GM10266 (cell line): ENCODE measurements around the gene PPM1N.

Experiments used
- DNase-seq: peaks from one replicate; pipeline ENCODE4 v3.0.0; 2012; ENCODE audit errors: extremely low spot score
- TF ChIP-seq, protein P1 (sequence below): IDR thresholded peaks from 2 replicates; pipeline ENCODE4 v1.5.1; 2012; ENCODE audit warnings: mild to moderate bottlenecking, low read depth; ENCODE audit not compliant: control insufficient read depth, insufficient read depth; ENCODE audit errors: missing control alignments

PPM1N gene

DNA sequence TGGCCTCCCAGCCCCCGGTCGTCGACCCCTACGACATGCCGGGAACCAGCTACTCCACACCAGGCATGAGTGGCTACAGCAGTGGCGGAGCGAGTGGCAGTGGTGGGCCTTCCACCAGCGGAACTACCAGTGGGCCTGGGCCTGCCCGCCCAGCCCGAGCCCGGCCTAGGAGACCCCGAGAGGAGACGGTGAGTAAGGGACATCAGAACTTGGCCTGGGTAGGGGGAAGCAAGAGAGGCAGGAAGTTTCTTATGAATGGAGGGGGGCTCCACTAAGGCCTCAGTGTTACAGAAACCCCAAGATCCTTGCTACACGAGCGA is 27.5 kb upstream of the PPM1N start:
- TF ChIP-seq, protein P1, sequence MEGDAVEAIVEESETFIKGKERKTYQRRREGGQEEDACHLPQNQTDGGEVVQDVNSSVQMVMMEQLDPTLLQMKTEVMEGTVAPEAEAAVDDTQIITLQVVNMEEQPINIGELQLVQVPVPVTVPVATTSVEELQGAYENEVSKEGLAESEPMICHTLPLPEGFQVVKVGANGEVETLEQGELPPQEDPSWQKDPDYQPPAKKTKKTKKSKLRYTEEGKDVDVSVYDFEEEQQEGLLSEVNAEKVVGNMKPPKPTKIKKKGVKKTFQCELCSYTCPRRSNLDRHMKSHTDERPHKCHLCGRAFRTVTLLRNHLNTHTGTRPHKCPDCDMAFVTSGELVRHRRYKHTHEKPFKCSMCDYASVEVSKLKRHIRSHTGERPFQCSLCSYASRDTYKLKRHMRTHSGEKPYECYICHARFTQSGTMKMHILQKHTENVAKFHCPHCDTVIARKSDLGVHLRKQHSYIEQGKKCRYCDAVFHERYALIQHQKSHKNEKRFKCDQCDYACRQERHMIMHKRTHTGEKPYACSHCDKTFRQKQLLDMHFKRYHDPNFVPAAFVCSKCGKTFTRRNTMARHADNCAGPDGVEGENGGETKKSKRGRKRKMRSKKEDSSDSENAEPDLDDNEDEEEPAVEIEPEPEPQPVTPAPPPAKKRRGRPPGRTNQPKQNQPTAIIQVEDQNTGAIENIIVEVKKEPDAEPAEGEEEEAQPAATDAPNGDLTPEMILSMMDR: no peak
- DNase-seq: no peak

DNA sequence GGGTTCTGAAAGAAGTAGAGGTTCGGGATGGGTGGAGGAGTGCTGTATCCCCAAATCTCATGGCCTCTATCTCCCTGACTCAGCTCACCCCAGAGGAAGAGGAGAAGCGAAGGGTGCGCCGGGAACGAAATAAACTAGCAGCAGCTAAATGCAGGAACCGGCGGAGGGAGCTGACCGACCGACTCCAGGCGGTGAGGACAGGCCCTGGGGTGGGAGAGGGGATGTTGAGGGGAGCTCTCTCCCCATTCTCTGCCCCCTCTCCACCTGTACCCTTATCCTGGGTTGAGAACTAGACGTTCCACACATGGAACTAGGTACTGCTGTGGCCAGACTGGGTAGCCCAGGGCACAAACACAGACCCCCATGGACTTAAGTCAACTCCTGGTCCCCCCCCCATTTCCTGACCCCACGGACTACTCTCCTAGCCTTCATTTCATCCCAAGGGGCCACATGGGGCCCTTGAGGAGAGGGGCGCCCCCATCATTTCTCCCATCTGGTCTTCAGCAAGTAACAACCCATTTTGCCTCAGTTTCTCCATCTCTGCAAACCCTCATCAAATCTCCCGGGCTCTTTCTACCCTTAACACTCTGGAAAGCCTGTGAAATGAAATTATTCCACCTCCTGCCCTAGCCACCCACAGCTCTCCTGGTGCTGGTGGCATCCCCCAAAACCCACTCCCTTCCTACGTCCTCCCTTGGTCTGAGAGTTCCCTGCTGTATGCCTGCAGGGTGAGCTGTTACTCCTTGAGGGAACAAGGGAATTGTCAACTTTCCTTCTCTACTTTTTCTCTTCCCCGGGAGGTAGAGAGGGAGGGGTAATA is 26.9 kb upstream of the PPM1N start:
- TF ChIP-seq, protein P1: no peak
- no peak for DNase-seq

GRCh38 chr19:45471931-45472562 is 26.2 kb upstream of the PPM1N start:
- TF ChIP-seq, protein P1: no peak
- DNase-seq: no peak

- TF ChIP-seq, protein P1: no peak
- no peak for DNase-seq
Measured at GRCh38 chr19:45472563-45473366, 25.5 kb upstream of the PPM1N start.

GRCh38 chr19:45473367-45473681 is 24.9 kb upstream of the PPM1N start:
- TF ChIP-seq, protein P1: no peak
- no peak for DNase-seq

DNA sequence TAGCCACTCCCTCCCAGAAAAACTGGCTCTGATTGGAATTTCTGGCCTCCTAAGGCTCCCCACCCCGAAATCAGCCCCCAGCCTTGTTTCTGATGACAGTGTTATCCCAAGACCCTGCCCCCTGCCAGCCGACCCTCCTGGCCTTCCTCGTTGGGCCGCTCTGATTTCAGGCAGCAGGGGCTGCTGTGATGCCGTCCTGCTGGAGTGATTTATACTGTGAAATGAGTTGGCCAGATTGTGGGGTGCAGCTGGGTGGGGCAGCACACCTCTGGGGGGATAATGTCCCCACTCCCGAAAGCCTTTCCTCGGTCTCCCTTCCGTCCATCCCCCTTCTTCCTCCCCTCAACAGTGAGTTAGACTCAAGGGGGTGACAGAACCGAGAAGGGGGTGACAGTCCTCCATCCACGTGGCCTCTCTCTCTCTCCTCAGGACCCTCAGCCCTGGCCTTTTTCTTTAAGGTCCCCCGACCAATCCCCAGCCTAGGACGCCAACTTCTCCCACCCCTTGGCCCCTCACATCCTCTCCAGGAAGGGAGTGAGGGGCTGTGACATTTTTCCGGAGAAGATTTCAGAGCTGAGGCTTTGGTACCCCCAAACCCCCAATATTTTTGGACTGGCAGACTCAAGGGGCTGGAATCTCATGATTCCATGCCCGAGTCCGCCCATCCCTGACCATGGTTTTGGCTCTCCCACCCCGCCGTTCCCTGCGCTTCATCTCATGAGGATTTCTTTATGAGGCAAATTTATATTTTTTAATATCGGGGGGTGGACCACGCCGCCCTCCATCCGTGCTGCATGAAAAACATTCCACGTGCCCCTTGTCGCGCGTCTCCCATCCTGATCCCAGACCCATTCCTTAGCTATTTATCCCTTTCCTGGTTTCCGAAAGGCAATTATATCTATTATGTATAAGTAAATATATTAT is 24.3 kb upstream of the PPM1N start:
- TF ChIP-seq, protein P1: no peak
- DNase-seq: no peak
